GM19193 (cell line): ENCODE data around the gene KIAA2012.
A peak's percentile ranks its signal among the peaks of the same experiment; 100 is the strongest.

Source experiments
- POLR2A ChIP-seq: IDR thresholded peaks from 4 replicates; pipeline ENCODE4 v1.6.1; 2011; ENCODE audit not compliant: insufficient read depth, insufficient read length; ENCODE audit errors: extremely low read depth

The KIAA2012 gene

DNA sequence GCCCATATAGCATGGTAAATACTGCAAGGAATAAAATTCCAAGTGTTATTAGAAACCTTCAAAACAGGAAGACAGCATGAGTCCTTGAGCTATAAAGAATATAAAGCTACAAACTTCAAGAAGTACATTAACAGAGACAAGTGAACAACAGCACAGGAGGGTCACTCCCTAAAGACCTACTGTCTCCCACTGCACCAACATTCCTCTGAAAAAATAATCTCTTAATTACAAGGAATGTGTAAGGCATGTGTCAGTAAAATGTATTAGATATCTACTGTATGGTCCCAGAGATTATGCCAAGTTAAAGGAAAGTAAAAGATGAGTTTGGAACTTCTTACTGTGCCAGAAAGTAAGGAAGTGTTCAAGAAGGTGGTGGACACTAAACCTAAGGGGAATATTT lies 135.5 kb downstream of the KIAA2012 start:
- no peak for TF ChIP-seq POLR2A

DNA sequence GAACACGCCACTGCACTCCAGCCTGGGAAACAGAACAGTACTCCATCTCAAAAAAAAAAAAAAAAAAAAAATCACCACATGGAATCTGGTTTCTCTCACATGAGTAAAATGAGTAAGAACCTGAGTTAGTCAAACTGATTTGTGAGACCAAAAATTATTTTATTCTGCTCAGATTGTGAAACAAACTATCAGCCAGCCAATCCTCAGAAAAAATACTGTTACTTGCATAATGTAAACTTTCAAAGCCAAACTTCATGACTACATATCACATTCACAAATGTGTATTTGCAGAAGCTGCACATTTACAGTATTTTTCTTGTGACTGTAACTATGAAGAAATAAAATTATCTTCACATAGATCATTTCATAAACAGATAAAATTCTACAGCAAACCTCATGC lies 142.1 kb downstream of the KIAA2012 start:
- TF ChIP-seq POLR2A: no peak

DNA sequence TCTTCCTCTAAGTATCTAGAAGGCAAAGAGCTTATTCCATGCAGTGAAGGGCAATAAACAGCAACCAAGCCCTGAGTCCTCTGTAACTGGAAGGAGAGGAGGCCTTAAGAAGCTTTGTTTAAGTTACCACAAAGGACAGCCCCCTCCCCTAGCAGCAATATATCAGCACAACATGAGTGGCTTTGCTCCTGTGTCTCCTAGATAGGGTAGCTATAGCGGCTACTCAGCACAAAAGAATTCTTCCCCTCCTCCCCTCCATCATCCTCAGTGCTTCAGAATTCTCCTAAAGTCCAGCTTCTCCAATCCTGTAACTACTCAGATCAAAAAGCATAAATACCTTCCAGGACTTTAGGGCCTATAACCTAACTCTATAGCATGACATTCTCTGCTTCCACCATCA lies 148.8 kb downstream of the KIAA2012 start:
- TF ChIP-seq POLR2A: no peak

DNA sequence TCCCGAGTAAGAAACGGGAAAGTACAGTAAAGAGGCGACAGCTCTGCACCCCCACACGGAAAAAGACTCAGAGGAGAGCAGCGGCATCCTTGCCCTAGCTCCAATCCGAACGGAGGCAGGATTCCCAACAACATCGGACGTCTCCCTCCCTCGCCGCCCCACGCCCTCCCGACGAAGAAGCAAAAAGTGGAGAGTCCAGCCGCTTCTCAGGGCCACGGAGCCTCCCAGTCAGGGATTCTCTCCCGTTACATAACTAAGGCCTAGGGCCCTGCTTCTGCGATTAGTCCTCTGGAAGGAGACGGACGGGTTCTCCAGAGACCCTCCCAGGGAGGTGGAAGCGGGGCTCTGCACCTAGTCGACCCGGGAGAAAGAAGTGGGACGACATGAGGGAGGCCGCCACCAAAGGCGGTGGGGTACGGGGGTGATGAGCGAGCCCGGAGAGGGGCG lies 164.8 kb downstream of the KIAA2012 start:
- no peak for TF ChIP-seq POLR2A

DNA sequence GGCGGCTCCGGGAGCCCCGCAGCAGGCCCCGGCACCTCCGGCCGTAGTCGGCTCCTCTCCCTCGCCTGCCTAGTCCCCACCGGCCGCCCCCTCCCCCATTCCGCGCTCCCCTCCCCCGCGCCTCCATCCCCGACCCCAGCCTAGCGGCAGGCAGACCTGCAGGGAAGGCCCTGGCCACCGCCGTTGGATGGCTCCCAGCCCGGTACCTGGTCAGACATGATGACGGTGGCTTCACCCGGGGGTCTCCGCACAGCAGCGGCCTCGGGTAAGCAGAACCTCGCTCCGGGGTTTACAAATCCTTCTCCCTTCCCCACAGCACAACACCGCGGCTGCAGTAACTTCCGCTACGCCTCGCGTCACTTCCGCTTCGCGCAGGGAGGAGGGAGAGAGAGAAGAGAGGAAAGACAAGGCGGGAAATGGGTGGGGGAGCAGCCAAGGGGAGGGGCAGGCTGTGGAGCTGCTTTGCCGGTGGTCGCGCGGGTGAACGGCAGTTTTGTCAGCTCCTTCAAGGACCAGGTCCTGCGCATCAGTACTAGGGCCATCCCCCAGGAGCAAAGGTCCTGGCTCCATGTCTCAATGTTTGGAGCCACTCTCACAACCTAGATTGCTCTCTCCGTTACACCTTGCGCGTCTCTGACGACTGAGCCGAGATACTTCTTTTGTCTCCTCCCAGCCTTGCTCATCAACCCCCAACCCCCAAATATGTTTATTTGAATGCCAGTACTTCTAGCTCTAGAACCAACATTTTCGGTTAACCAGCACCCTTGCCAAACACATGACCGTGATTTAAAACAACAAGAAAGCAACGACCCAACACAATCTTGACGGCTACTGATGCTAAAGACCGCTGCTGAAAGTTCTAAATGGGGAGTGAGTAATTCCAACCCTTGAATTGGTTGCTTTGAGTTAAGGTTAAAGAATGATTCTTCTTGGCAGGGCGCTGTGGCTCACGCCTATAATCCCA lies 165.5 kb downstream of the KIAA2012 start, which contains the start of gene SUMO1:
Gene SUMO1, minus strand, starts transcription at position 364 of the 964 bp plus-strand sequence. Its CDS starts 146 bp downstream, at position 218.
- peak; percentile 79 for TF ChIP-seq POLR2A

DNA sequence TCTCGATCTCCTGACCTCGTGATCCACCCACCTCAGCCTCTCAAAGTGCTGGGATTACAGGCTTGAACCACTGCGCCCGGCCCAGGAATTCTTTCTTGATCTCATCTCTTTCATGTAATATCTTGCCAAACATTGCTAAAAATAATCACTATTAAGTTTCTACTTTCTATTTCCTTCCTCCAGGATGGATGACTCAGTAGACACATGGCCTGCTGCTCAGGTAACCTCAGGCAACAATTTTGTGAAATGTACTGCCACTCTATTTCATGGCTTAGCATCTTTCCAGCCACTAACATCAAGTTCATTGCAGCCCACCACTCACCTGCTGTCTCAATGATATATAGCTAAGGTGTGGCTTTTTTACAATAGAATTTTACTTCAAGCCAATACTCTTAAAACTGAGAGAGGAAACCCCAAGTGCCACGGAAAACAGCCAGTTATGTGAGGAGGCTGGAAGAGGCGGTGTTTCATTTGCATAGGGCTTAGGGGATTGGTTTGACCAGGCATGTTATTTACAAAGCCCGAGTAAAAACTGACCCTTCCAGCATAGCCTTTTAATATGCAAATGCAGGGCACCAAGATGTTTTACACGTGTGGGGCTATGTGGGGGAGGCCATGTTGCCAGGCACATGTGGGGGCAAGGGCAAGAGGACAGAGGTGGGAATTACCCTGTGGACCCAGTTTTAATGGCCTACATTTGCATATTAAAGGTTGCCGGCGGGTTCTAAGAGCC lies 176.6 kb downstream of the KIAA2012 start:
- no peak for TF ChIP-seq POLR2A

DNA sequence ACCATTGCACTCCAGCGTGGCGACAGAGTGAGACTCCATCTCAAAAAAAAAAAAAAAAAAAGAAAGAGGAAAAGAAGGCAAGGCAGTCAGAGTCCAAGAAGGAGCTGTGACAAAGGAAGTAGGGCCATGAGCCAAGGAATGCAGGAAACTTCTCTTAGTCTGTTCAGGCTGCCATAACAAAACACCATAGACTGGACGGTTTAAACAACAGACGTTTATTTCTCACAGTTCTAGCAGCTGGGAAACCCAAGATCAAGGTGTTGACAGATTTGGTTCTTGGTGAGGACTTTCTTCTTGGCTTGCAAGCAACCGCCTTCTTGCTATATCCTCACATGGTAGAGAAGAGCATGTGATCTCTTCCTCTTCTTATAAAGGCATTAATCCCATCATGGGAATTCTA lies 178.4 kb downstream of the KIAA2012 start:
- no peak for TF ChIP-seq POLR2A
